HEK293 (cell line): ENCODE results near the gene XPO4.
"Not testable (repeated sequence)": the region's sequence is repeated elsewhere in the genome, so short reads cannot be mapped to it uniquely, and the experiment has no call there.

Experiments used
- CTCF ChIA-PET: fragments of 350-600 bp; formaldehyde crosslinking; extraction: SDS; loops from one replicate; lab custom pipeline; 2021; ENCODE audit warnings: antibody characterized with exemption; lab: Yijun Ruan, JAX
- POLR2A ChIA-PET: fragments of 300-600 bp; formaldehyde crosslinking; extraction: SDS; loops from one replicate; lab custom pipeline; 2020; ENCODE audit warnings: antibody characterized with exemption, inconsistent platforms; lab: Yijun Ruan, JAX
- H3K27ac ChIP-seq: fragments of 200-500 bp; sonication (Bioruptor generic); 2 replicates; pipeline ENCODE4 v1.5.1; 2014; ENCODE audit warnings: low read depth, low read length, control low read depth, inconsistent platforms; ENCODE audit errors: extremely low read depth
- H3K36me3 ChIP-seq, 2 experiments: fragments of 200-500 bp in 1 of 2; sonication (Bioruptor generic) in 1 of 2; 1 replicate in 1 of 2; 2 replicates in 1 of 2; pipeline ENCODE4 v1.5.1; 2014 to 2017; ENCODE audit warnings: inconsistent platforms in 2 of 2, low read length in 2 of 2; ENCODE audit not compliant: control insufficient read depth in 2 of 2, insufficient read depth in 1 of 2
- H3K4me1 ChIP-seq: fragments of 200-500 bp; sonication (Bioruptor generic); 2 replicates; pipeline ENCODE4 v1.5.1; 2014; ENCODE audit warnings: mild to moderate bottlenecking, low read length, inconsistent platforms; ENCODE audit not compliant: control insufficient read depth, insufficient read depth
- H3K4me3 ChIP-seq: 2 replicates; pipeline ENCODE4 v1.5.1; 2011; ENCODE audit warnings: low read depth, mild to moderate bottlenecking, control low read depth, low read length, moderate library complexity
- H3K9me3 ChIP-seq: fragments of 200-500 bp; sonication (Bioruptor generic); 2 replicates; pipeline ENCODE4 v1.5.1; 2014; ENCODE audit warnings: low read depth, low read length, inconsistent platforms; ENCODE audit not compliant: control insufficient read depth, insufficient read depth
- FEZF1 ChIP-seq: fragments of 450-650 bp; formaldehyde crosslinking; IDR thresholded peaks from 2 replicates; pipeline ENCODE4 v1.5.1; 2016; ENCODE audit warnings: missing biosample characterization, missing genetic modification characterization
- GFI1B ChIP-seq: fragments of 450-650 bp; formaldehyde crosslinking; IDR thresholded peaks from 2 replicates; pipeline ENCODE4 v1.5.1; 2016; ENCODE audit warnings: missing biosample characterization, missing genetic modification characterization
- PRDM1 ChIP-seq: fragments of 450-650 bp; formaldehyde crosslinking; IDR thresholded peaks from 2 replicates; pipeline ENCODE4; 2016; ENCODE audit warnings: missing biosample characterization, missing genetic modification characterization
- SP7 ChIP-seq: fragments of 450-650 bp; formaldehyde crosslinking; IDR thresholded peaks from 2 replicates; pipeline ENCODE4 v1.5.1; 2016; ENCODE audit warnings: missing biosample characterization, missing genetic modification characterization
- ZBTB20 ChIP-seq: fragments of 450-650 bp; formaldehyde crosslinking; IDR thresholded peaks from 2 replicates; pipeline ENCODE4 v1.5.1; 2016; ENCODE audit warnings: missing biosample characterization, missing genetic modification characterization
- ZFP37 ChIP-seq: fragments of 450-650 bp; formaldehyde crosslinking; IDR thresholded peaks from 2 replicates; pipeline ENCODE4 v1.5.1; 2016; ENCODE audit warnings: missing biosample characterization, missing genetic modification characterization
- ZFP41 ChIP-seq: fragments of 450-650 bp; formaldehyde crosslinking; IDR thresholded peaks from 2 replicates; pipeline ENCODE4 v1.5.1; 2016; ENCODE audit warnings: missing biosample characterization, missing genetic modification characterization, borderline replicate concordance
- ZNF138 ChIP-seq: fragments of 450-650 bp; formaldehyde crosslinking; IDR thresholded peaks from 2 replicates; pipeline ENCODE4 v1.5.1; 2016; ENCODE audit warnings: missing biosample characterization, missing genetic modification characterization, borderline replicate concordance
- ZNF2 ChIP-seq: fragments of 450-650 bp; formaldehyde crosslinking; IDR thresholded peaks from 2 replicates; pipeline ENCODE4 v1.5.1; 2016; ENCODE audit warnings: missing biosample characterization, missing genetic modification characterization
- ZNF24 ChIP-seq: fragments of 450-650 bp; formaldehyde crosslinking; IDR thresholded peaks from 2 replicates; pipeline ENCODE4 v1.5.1; 2016; ENCODE audit warnings: missing biosample characterization, missing genetic modification characterization
- ZNF423 ChIP-seq: fragments of 450-650 bp; formaldehyde crosslinking; IDR thresholded peaks from 2 replicates; pipeline ENCODE4 v1.5.1; 2016; ENCODE audit warnings: missing biosample characterization, missing genetic modification characterization
- ZNF549 ChIP-seq: fragments of 450-650 bp; IDR thresholded peaks from 2 replicates; pipeline ENCODE4 v1.5.1; 2018; ENCODE audit warnings: missing biosample characterization, missing genetic modification characterization, mild to moderate bottlenecking, inconsistent platforms, moderate library complexity
- ZNF624 ChIP-seq: fragments of 450-650 bp; formaldehyde crosslinking; IDR thresholded peaks from 2 replicates; pipeline ENCODE4 v1.5.1; 2017; ENCODE audit warnings: missing biosample characterization, missing genetic modification characterization
- ZNF629 ChIP-seq: fragments of 450-650 bp; formaldehyde crosslinking; IDR thresholded peaks from 2 replicates; pipeline ENCODE4 v1.5.1; 2017; ENCODE audit warnings: missing biosample characterization, missing genetic modification characterization
- ZNF777 ChIP-seq: fragments of 450-650 bp; formaldehyde crosslinking; IDR thresholded peaks from 2 replicates; pipeline ENCODE4 v1.5.1; 2017; ENCODE audit warnings: missing biosample characterization, missing genetic modification characterization, borderline replicate concordance
- TF ChIP-seq, protein P1 (sequence below): fragments of 450-650 bp; formaldehyde crosslinking; IDR thresholded peaks from 2 replicates; pipeline ENCODE4 v1.5.1; 2016; ENCODE audit warnings: missing biosample characterization, missing genetic modification characterization
- TF ChIP-seq, protein P2 (sequence below): fragments of 450-650 bp; formaldehyde crosslinking; conservative IDR thresholded peaks from 2 replicates; pipeline ENCODE4 v1.5.1; 2016; ENCODE audit warnings: low read depth, missing biosample characterization, missing genetic modification characterization
- TF ChIP-seq, protein P3 (sequence below): fragments of 450-650 bp; formaldehyde crosslinking; IDR thresholded peaks from 2 replicates; pipeline ENCODE4 v1.5.1; 2016; ENCODE audit warnings: missing biosample characterization, missing genetic modification characterization

XPO4 gene

GRCh38 chr13:20902438-20903163, at the start of gene XPO4 (continued):
- TF ChIP-seq FEZF1 (tag by site-specific recombination) (no peak), ZNF629 (tag by site-specific recombination) (no peak)
- TF ChIP-seq, protein P1, sequence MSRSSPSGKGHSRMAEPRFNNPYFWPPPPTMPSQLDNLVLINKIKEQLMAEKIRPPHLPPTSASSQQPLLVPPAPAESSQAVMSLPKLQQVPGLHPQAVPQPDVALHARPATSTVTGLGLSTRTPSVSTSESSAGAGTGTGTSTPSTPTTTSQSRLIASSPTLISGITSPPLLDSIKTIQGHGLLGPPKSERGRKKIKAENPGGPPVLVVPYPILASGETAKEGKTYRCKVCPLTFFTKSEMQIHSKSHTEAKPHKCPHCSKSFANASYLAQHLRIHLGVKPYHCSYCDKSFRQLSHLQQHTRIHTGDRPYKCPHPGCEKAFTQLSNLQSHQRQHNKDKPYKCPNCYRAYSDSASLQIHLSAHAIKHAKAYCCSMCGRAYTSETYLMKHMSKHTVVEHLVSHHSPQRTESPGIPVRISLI: no peak

DNA sequence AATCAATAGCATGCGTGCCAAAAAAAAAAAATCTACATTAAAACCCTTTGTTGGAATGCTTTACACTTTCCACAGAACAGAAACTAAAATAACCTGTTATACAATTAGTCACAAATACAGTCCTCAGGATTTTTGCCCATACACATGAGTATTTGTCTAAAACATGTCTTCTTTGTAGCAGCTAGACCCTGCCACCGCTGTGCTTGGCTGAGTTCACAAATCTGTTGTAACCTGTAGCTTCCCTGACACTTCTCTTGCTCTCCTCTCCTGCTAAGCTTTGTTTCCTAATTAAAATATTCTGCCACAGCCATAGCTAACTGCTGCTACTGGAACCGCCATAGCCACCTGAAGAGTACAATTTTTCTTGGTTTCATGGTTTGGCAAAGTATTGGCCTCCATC, 45.5 kb upstream of the XPO4 start:
- CTCF ChIA-PET: interaction anchor here (0.6 kb wide), 1 partner anchor 232 kb away, joined by 4 read pairs; no protein-coding TSS in a partner anchor
- POLR2A ChIA-PET: not testable (repeated sequence)

DNA sequence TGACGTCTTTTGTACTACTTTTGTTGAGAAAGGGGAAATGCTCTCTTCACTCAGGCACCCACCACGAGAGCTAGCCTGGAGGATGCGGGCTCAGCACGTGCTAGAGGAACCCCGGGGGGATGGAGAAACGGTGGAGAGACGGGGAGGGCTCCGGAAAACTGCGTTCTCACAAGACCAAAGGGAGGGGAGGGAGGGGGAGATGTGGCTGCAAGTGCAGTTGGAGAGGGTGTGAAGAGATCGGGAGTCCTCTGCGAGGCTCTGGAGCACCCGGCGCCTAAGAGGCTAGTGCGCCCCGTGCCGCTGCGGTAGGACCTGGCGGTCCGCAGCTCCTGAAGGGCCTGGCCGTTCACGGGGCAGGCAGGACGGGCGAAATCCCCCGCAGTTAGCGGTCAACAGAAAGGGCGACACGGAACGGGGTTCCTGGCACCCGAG, 43.4 kb upstream of the XPO4 start:
- CTCF ChIA-PET: interaction anchor here (0.9 to 1.2 kb wide), 2 partner anchors 234 to 531 kb away, joined by 3 to 5 read pairs; no protein-coding TSS in a partner anchor
- H3K4me1 ChIP-seq: no peaks in the 10 kb centered on the region
- POLR2A ChIA-PET: no interaction called here
- no peaks in the 10 kb centered on the region for H3K36me3 ChIP-seq
- H3K9me3 ChIP-seq: no peaks in the 10 kb centered on the region
- no peak overlapping the region for H3K4me3 ChIP-seq
- no peak overlapping the region for H3K27ac ChIP-seq
- no peak for TF ChIP-seq GFI1B
- TF ChIP-seq ZNF629 (tag by site-specific recombination): no peak
- TF ChIP-seq ZFP37: no peak
- TF ChIP-seq ZNF624: no peak
- no peak for TF ChIP-seq ZNF138 (tag by site-specific recombination)
- TF ChIP-seq ZBTB20 (tag by site-specific recombination): no peak
- no peak for TF ChIP-seq ZNF549 (tag by site-specific recombination)
- TF ChIP-seq, protein P2, sequence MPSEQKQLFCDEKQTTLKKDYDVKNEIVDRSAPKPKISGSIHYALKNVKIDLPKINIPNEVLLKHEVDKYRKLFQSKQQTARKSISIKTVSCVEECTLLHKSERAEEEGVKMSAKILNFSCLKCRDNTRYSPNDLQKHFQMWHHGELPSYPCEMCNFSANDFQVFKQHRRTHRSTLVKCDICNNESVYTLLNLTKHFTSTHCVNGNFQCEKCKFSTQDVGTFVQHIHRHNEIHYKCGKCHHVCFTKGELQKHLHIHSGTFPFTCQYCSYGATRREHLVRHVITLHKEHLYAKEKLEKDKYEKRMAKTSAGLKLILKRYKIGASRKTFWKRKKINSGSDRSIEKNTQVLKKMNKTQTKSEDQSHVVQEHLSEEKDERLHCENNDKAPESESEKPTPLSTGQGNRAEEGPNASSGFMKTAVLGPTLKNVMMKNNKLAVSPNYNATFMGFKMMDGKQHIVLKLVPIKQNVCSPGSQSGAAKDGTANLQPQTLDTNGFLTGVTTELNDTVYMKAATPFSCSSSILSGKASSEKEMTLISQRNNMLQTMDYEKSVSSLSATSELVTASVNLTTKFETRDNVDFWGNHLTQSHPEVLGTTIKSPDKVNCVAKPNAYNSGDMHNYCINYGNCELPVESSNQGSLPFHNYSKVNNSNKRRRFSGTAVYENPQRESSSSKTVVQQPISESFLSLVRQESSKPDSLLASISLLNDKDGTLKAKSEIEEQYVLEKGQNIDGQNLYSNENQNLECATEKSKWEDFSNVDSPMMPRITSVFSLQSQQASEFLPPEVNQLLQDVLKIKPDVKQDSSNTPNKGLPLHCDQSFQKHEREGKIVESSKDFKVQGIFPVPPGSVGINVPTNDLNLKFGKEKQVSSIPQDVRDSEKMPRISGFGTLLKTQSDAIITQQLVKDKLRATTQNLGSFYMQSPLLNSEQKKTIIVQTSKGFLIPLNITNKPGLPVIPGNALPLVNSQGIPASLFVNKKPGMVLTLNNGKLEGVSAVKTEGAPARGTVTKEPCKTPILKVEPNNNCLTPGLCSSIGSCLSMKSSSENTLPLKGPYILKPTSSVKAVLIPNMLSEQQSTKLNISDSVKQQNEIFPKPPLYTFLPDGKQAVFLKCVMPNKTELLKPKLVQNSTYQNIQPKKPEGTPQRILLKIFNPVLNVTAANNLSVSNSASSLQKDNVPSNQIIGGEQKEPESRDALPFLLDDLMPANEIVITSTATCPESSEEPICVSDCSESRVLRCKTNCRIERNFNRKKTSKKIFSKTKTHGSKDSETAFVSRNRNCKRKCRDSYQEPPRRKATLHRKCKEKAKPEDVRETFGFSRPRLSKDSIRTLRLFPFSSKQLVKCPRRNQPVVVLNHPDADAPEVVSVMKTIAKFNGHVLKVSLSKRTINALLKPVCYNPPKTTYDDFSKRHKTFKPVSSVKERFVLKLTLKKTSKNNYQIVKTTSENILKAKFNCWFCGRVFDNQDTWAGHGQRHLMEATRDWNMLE (tag by site-specific recombination): no peak
- no peak for TF ChIP-seq PRDM1 (tag by site-specific recombination)
- no peak for TF ChIP-seq SP7 (tag by site-specific recombination)
- no peak for TF ChIP-seq ZNF423
- TF ChIP-seq ZNF2 (tag by site-specific recombination): no peak
- no peak for TF ChIP-seq ZFP41 (tag by site-specific recombination)
- TF ChIP-seq, protein P3, sequence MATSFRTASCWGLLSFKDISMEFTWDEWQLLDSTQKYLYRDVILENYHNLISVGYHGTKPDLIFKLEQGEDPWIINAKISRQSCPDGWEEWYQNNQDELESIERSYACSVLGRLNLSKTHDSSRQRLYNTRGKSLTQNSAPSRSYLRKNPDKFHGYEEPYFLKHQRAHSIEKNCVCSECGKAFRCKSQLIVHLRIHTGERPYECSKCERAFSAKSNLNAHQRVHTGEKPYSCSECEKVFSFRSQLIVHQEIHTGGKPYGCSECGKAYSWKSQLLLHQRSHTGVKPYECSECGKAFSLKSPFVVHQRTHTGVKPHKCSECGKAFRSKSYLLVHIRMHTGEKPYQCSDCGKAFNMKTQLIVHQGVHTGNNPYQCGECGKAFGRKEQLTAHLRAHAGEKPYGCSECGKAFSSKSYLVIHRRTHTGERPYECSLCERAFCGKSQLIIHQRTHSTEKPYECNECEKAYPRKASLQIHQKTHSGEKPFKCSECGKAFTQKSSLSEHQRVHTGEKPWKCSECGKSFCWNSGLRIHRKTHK (tag by site-specific recombination): no peak
- TF ChIP-seq ZNF24 (tag by site-specific recombination): no peak
- no peak for TF ChIP-seq ZNF777

More for the DNA sequence above, 45.5 kb upstream of the XPO4 start:
- not testable (repeated sequence) for H3K4me1 ChIP-seq, H3K9me3 ChIP-seq, H3K4me3 ChIP-seq, H3K36me3 ChIP-seq, H3K27ac ChIP-seq
